GM23338 (cell line): ENCODE data around the gene LDLRAD2. TPM values are rescaled to one million over a fixed set of nuclear protein-coding genes. Genes with fewer than 3 reads are reported as not detected.

Source experiments
- ATAC-seq: fragments of 200-7000 bp; cut with Tn5 transposase; 3 replicates; pipeline ENCODE4 v1.9.1; 2020
- DNase-seq: peaks from one replicate; pipeline ENCODE4 v3.0.0-alpha.2; 2015; ENCODE audit warnings: low spot score
- H2AFZ ChIP-seq: fragments of 200-600 bp; sonication (generic); 2 replicates; pipeline ENCODE4 v1.8.0; 2016; ENCODE audit warnings: antibody characterized with exemption, mild to moderate bottlenecking, moderate library complexity
- H3F3A ChIP-seq: fragments of 200-600 bp; sonication (generic); replicated peaks from 2 replicates; pipeline ENCODE4 v1.8.0; 2017; ENCODE audit warnings: antibody characterized with exemption, mixed run types, low read depth
- H3K27ac ChIP-seq: fragments of 200-600 bp; sonication (generic); 2 replicates; pipeline ENCODE4 v1.6.1; 2016; ENCODE audit warnings: low read depth
- H3K27me3 ChIP-seq: fragments of 200-600 bp; sonication (generic); 2 replicates; pipeline ENCODE4 v1.8.0; 2016; ENCODE audit warnings: mild to moderate bottlenecking, mixed run types, moderate library complexity; ENCODE audit not compliant: insufficient read depth
- H3K36me3 ChIP-seq: fragments of 200-600 bp; sonication (generic); 2 replicates; pipeline ENCODE4 v1.8.0; 2016; ENCODE audit warnings: mild to moderate bottlenecking; ENCODE audit not compliant: insufficient read depth
- H3K4me1 ChIP-seq: fragments of 200-600 bp; sonication (generic); 2 replicates; pipeline ENCODE4 v1.8.0; 2016; ENCODE audit warnings: mild to moderate bottlenecking, moderate library complexity; ENCODE audit not compliant: insufficient read depth
- H3K4me2 ChIP-seq: fragments of 200-600 bp; sonication (generic); 2 replicates; pipeline ENCODE4 v1.7.1; 2017; ENCODE audit warnings: mixed run types
- H3K4me3 ChIP-seq: fragments of 200-600 bp; sonication (generic); 2 replicates; pipeline ENCODE4 v1.6.1; 2016; ENCODE audit warnings: mixed run types
- H3K79me2 ChIP-seq: fragments of 200-600 bp; sonication (generic); replicated peaks from 2 replicates; pipeline ENCODE4 v1.8.0; 2017; ENCODE audit warnings: mild to moderate bottlenecking; ENCODE audit not compliant: insufficient read depth
- H3K9me2 ChIP-seq: fragments of 200-600 bp; sonication (generic); 2 replicates; pipeline ENCODE4 v1.8.0; 2017; ENCODE audit not compliant: insufficient read depth
- H4K20me1 ChIP-seq: fragments of 200-600 bp; sonication (generic); replicated peaks from 2 replicates; pipeline ENCODE4 v1.8.0; 2017; ENCODE audit warnings: mild to moderate bottlenecking; ENCODE audit not compliant: insufficient read depth
- H3K27ac Mint-ChIP-seq: 2 replicates; pipeline ENCODE4 v1.8.0; 2020; ENCODE audit warnings: inconsistent platforms, mild to moderate bottlenecking, moderate library complexity, mixed read lengths
- H3K27me3 Mint-ChIP-seq: 3 replicates; pipeline ENCODE4 v1.8.0; 2022; ENCODE audit warnings: low read depth, mild to moderate bottlenecking, moderate library complexity, mixed read lengths, inconsistent platforms; ENCODE audit not compliant: insufficient read depth, poor library complexity
- H3K36me3 Mint-ChIP-seq: 3 replicates; pipeline ENCODE4 v1.8.0; 2021; ENCODE audit warnings: low read depth, mild to moderate bottlenecking, inconsistent platforms, moderate library complexity, mixed read lengths
- H3K4me1 Mint-ChIP-seq: 3 replicates; pipeline ENCODE4 v1.8.0; 2020; ENCODE audit warnings: mild to moderate bottlenecking, inconsistent platforms, mixed read lengths
- H3K4me3 Mint-ChIP-seq: 3 replicates; pipeline ENCODE4 v1.8.0; 2021; ENCODE audit warnings: moderate library complexity, mild to moderate bottlenecking, inconsistent platforms, mixed read lengths
- H3K9me3 Mint-ChIP-seq: 3 replicates; pipeline ENCODE4 v1.8.0; 2020; ENCODE audit warnings: moderate library complexity, mild to moderate bottlenecking, inconsistent platforms, mixed read lengths
- CREB1 ChIP-seq: fragments of 250-450 bp; sonication (Bioruptor Pico); IDR thresholded peaks from 2 replicates; pipeline ENCODE4 v1.5.0; 2020; ENCODE audit warnings: low read depth, mild to moderate bottlenecking, moderate library complexity
- CTCF ChIP-seq, 2 experiments: fragments of 200-600 bp in 1 of 2; sonication (generic) in 1 of 2; conservative IDR thresholded peaks; 2 replicates each; pipeline versions ENCODE4 v1.5.1 to v1.6.1; 2016 to 2017; ENCODE audit warnings: antibody characterized with exemption in 2 of 2, low read depth in 2 of 2, mild to moderate bottlenecking in 2 of 2, moderate library complexity in 1 of 2
- ETS1 ChIP-seq: IDR thresholded peaks from 2 replicates; pipeline ENCODE4 v1.6.1; 2016; ENCODE audit warnings: antibody characterized with exemption
- EZH2 ChIP-seq: fragments of 200-600 bp; sonication (generic); IDR thresholded peaks from one replicate; pipeline ENCODE4 v1.8.0; 2017; ENCODE audit warnings: antibody characterized with exemption, mild to moderate bottlenecking, low read depth; ENCODE audit not compliant: unreplicated experiment
- JUNB ChIP-seq: IDR thresholded peaks from one replicate; pipeline ENCODE4 v1.6.1; 2016; ENCODE audit warnings: antibody characterized with exemption; ENCODE audit not compliant: unreplicated experiment
- NANOG ChIP-seq: IDR thresholded peaks from 2 replicates; pipeline ENCODE4 v1.6.1; 2016; ENCODE audit warnings: antibody characterized with exemption, borderline replicate concordance
- POLR2AphosphoS5 ChIP-seq: IDR thresholded peaks from 2 replicates; pipeline ENCODE4 v1.6.1; 2016; ENCODE audit warnings: antibody characterized with exemption, low read depth
- STAT1 ChIP-seq: IDR thresholded peaks from one replicate; pipeline ENCODE4 v1.6.1; 2016; ENCODE audit warnings: antibody characterized with exemption; ENCODE audit not compliant: unreplicated experiment
- ZNF114 ChIP-seq: fragments of 250-450 bp; sonication (Bioruptor Pico); IDR thresholded peaks from 2 replicates; pipeline ENCODE4 v1.5.0; 2020; ENCODE audit warnings: mild to moderate bottlenecking, moderate library complexity
- ZNF331 ChIP-seq: fragments of 250-450 bp; sonication (Bioruptor Pico); IDR thresholded peaks from 2 replicates; pipeline ENCODE4 v1.5.0; 2020; ENCODE audit warnings: low read depth, mild to moderate bottlenecking, moderate library complexity
- ZNF462 ChIP-seq: fragments of 250-450 bp; sonication (Bioruptor Pico); IDR thresholded peaks from 2 replicates; pipeline ENCODE4 v1.5.0; 2020; ENCODE audit warnings: mild to moderate bottlenecking, moderate library complexity
- polyA plus RNA-seq: library from polyadenylated mRNA; unstranded; fragments of >200 nt; fragmentation: Nextera tagmentation; extraction: Ambion mirVana; gene quantifications from 2 replicates; pipeline ENCODE4 v1.2.1, GENCODE V29; 2016
- total RNA-seq: library from RNA; depleted of rRNA; stranded (reverse); fragments of >200 nt; shearing (Covaris generic); gene quantifications from 2 replicates; pipeline ENCODE4 v1.2.3, GENCODE V29; 2014

Gene LDLRAD2
- total and polyA plus RNA-seq, 2 experiments from 2014 or later: 1.6 to 5.8 TPM

- no peaks in the 10 kb centered on the region for H3K4me1 ChIP-seq
- no peak overlapping the region for H3K27ac Mint-ChIP-seq
- H3K27me3 ChIP-seq: no peaks in the 10 kb centered on the region
- no peaks in the 10 kb centered on the region for H3K79me2 ChIP-seq
- H3K36me3 ChIP-seq: no peaks in the 10 kb centered on the region; the same call in 1 of the 2 replicates
- no peak overlapping the region for H3K27ac ChIP-seq
- no peaks in the 10 kb centered on the region for H3F3A ChIP-seq
- no peaks in the 10 kb centered on the region for H3K9me2 ChIP-seq
- no peak overlapping the region for H2AFZ ChIP-seq
- TF ChIP-seq JUNB (no peak), NANOG (no peak), ZNF331 (CRISPR knock-in tag) (no peak), STAT1 (no peak), ZNF114 (no peak)
- no peak overlapping the region for H3K4me3 ChIP-seq
- H3K27me3 Mint-ChIP-seq: peaks cover 4% of the 10 kb centered on the region
- DNase-seq (no peak), ATAC-seq (no peak)
- no peaks in the 10 kb centered on the region for H3K9me3 Mint-ChIP-seq
- no peaks in the 10 kb centered on the region for H4K20me1 ChIP-seq
- H3K4me2 ChIP-seq: no peak overlapping the region
- H3K36me3 Mint-ChIP-seq: peaks cover 38% of the 10 kb centered on the region
- no peaks in the 10 kb centered on the region; the same call in 2 of the 3 replicates for H3K4me1 Mint-ChIP-seq
- no peak overlapping the region for H3K4me3 Mint-ChIP-seq
These were observed 16.0 kb downstream of the LDLRAD2 start for GRCh38 chr1:21828075-21828474.

- Mint-ChIP-seq H3K36me3 (peaks cover 43% of the 10 kb centered on the region), H3K27me3 (peaks cover 4% of the 10 kb centered on the region), H3K4me1 (no peaks in the 10 kb centered on the region; the same call in 2 of the 3 replicates), H3K9me3 (no peaks in the 10 kb centered on the region), H3K27ac (no peak overlapping the region), H3K4me3 (no peak overlapping the region)
- Histone ChIP-seq H3K36me3 (no peaks in the 10 kb centered on the region; the same call in 1 of the 2 replicates), H3K9me2 (no peaks in the 10 kb centered on the region), H4K20me1 (no peaks in the 10 kb centered on the region), H2AFZ (no peak overlapping the region), H3F3A (no peaks in the 10 kb centered on the region), H3K4me1 (no peaks in the 10 kb centered on the region), H3K4me3 (no peak overlapping the region), H3K79me2 (no peaks in the 10 kb centered on the region), H3K4me2 (no peak overlapping the region), H3K27me3 (no peaks in the 10 kb centered on the region), H3K27ac (no peak overlapping the region)
- DNase-seq (no peak), ATAC-seq (no peak)
- no peak for TF ChIP-seq CREB1 (CRISPR knock-in tag)
- TF ChIP-seq JUNB: no peak
- TF ChIP-seq ZNF462 (CRISPR knock-in tag): no peak
- TF ChIP-seq ETS1: no peak
- TF ChIP-seq EZH2: no peak
- TF ChIP-seq STAT1: no peak
- no peak for TF ChIP-seq CTCF (conservative IDR thresholded peaks at IDR 0.05; ENCODE audit: low read depth in 2 of 2)
- no peak for TF ChIP-seq ZNF114
- TF ChIP-seq NANOG: no peak
- no peak for TF ChIP-seq POLR2AphosphoS5
These were observed 16.6 kb downstream of the LDLRAD2 start for GRCh38 chr1:21828506-21829210.
